ENCODE results near the gene MYRIP. TPM values are rescaled to one million over a fixed set of nuclear protein-coding genes. Genes with fewer than 3 reads are reported as not detected.

Gene MYRIP
- polyA plus RNA-seq, 4 donors, result 0.81 to 4.5 (median 2.5) TPM

- DNase-seq (no peak), FAIRE-seq (no peak)
- Histone ChIP-seq H3K27ac (ENCODE audit: low read depth in 1 of 3, low read length in 2 of 3) (no peak overlapping the region), H3K36me3 (ENCODE audit: control insufficient read depth in 3 of 3, insufficient read depth in 2 of 3, low read depth in 1 of 3, low read length in 3 of 3) (no peaks in the 10 kb centered on the region), H3K4me1 (ENCODE audit: control insufficient read depth in 3 of 3, insufficient read depth in 2 of 3, low read depth in 1 of 3, low read length in 2 of 3) (no peaks in the 10 kb centered on the region), H3K9me3 (ENCODE audit: control insufficient read depth in 2 of 2, insufficient read depth in 1 of 2, low read depth in 1 of 2, low read length in 1 of 2) (no peaks in the 10 kb centered on the region), H3K27me3 (ENCODE audit: control insufficient read depth in 3 of 3, insufficient read depth in 3 of 3, low read length in 3 of 3) (no peaks in the 10 kb centered on the region), H3K4me3 (ENCODE audit: low read depth in 1 of 3, low read length in 3 of 3) (no peak overlapping the region)
Observed at GRCh38 chr3:39848365-39848764, 39.0 kb downstream of the MYRIP start.

- FAIRE-seq, result no peak
- no peaks in the 10 kb centered on the region for H3K36me3 ChIP-seq (ENCODE audit: control insufficient read depth in 3 of 3, insufficient read depth in 2 of 3, low read depth in 1 of 3, low read length in 3 of 3)
- H3K4me1 ChIP-seq (ENCODE audit: control insufficient read depth in 3 of 3, insufficient read depth in 2 of 3, low read depth in 1 of 3, low read length in 2 of 3), result no peaks in the 10 kb centered on the region
- 52 to 74% (median 55%) methylated on average over 3 of the region's 3 CpGs for WGBS, 3 donors
- DNase-seq, result peak; percentile 12 to 35
- no peaks in the 10 kb centered on the region for H3K27me3 ChIP-seq (ENCODE audit: control insufficient read depth in 3 of 3, insufficient read depth in 3 of 3, low read length in 3 of 3)
- H3K4me3 ChIP-seq (ENCODE audit: low read depth in 1 of 3, low read length in 3 of 3), result no peak overlapping the region
- H3K9me3 ChIP-seq (ENCODE audit: control insufficient read depth in 2 of 2, insufficient read depth in 1 of 2, low read depth in 1 of 2, low read length in 1 of 2), result no peaks in the 10 kb centered on the region
- H3K27ac ChIP-seq (ENCODE audit: low read depth in 1 of 3, low read length in 2 of 3), result no peak overlapping the region
Observed at GRCh38 chr3:39849992-39850715, 40.7 kb downstream of the MYRIP start.

GRCh38 chr3:39850716-39851032 is 41.3 kb downstream of the MYRIP start:
- Histone ChIP-seq H3K9me3 (ENCODE audit: control insufficient read depth in 2 of 2, insufficient read depth in 1 of 2, low read depth in 1 of 2, low read length in 1 of 2) (peaks cover 0 to 3% of the 10 kb centered on the region in 2 donors), H3K27me3 (ENCODE audit: control insufficient read depth in 3 of 3, insufficient read depth in 3 of 3, low read length in 3 of 3) (no peaks in the 10 kb centered on the region), H3K4me1 (ENCODE audit: control insufficient read depth in 3 of 3, insufficient read depth in 2 of 3, low read depth in 1 of 3, low read length in 2 of 3) (no peaks in the 10 kb centered on the region), H3K36me3 (ENCODE audit: control insufficient read depth in 3 of 3, insufficient read depth in 2 of 3, low read depth in 1 of 3, low read length in 3 of 3) (no peaks in the 10 kb centered on the region), H3K27ac (ENCODE audit: low read depth in 1 of 3, low read length in 2 of 3) (no peak overlapping the region), H3K4me3 (ENCODE audit: low read depth in 1 of 3, low read length in 3 of 3) (no peak overlapping the region)
- WGBS, 3 donors, result 6 to 25% (median 18%) methylated on average over 2 of the region's 2 CpGs
- DNase-seq, result peak in 1 of 2 donors; percentile 17
- FAIRE-seq, result no peak

GRCh38 chr3:39855517-39855916 is 46.1 kb downstream of the MYRIP start:
- Histone ChIP-seq H3K27ac (ENCODE audit: low read depth in 1 of 3, low read length in 2 of 3) (no peak overlapping the region), H3K4me1 (ENCODE audit: control insufficient read depth in 3 of 3, insufficient read depth in 2 of 3, low read depth in 1 of 3, low read length in 2 of 3) (no peaks in the 10 kb centered on the region), H3K9me3 (ENCODE audit: control insufficient read depth in 2 of 2, insufficient read depth in 1 of 2, low read depth in 1 of 2, low read length in 1 of 2) (peaks cover 0 to 22% of the 10 kb centered on the region in 2 donors), H3K36me3 (ENCODE audit: control insufficient read depth in 3 of 3, insufficient read depth in 2 of 3, low read depth in 1 of 3, low read length in 3 of 3) (no peaks in the 10 kb centered on the region), H3K27me3 (ENCODE audit: control insufficient read depth in 3 of 3, insufficient read depth in 3 of 3, low read length in 3 of 3) (no peaks in the 10 kb centered on the region), H3K4me3 (ENCODE audit: low read depth in 1 of 3, low read length in 3 of 3) (no peak overlapping the region)
- FAIRE-seq (no peak), DNase-seq (no peak)
- 91 to 94% (median 94%) methylated on average over 3 of the region's 3 CpGs for WGBS, 3 donors

- Histone ChIP-seq H3K27me3 (ENCODE audit: control insufficient read depth in 3 of 3, insufficient read depth in 3 of 3, low read length in 3 of 3) (no peaks in the 10 kb centered on the region), H3K36me3 (ENCODE audit: control insufficient read depth in 3 of 3, insufficient read depth in 2 of 3, low read depth in 1 of 3, low read length in 3 of 3) (no peaks in the 10 kb centered on the region), H3K27ac (ENCODE audit: low read depth in 1 of 3, low read length in 2 of 3) (no peak overlapping the region), H3K4me1 (ENCODE audit: control insufficient read depth in 3 of 3, insufficient read depth in 2 of 3, low read depth in 1 of 3, low read length in 2 of 3) (no peaks in the 10 kb centered on the region), H3K9me3 (ENCODE audit: control insufficient read depth in 2 of 2, insufficient read depth in 1 of 2, low read depth in 1 of 2, low read length in 1 of 2) (peaks cover 0 to 2% of the 10 kb centered on the region in 2 donors), H3K4me3 (ENCODE audit: low read depth in 1 of 3, low read length in 3 of 3) (no peak overlapping the region)
- WGBS, 3 donors, result 77 to 87% (median 79%) methylated on average over 2 of the region's 2 CpGs
- FAIRE-seq (no peak), DNase-seq (no peak)
Observed at GRCh38 chr3:39869890-39870289, 60.5 kb downstream of the MYRIP start.

DNA sequence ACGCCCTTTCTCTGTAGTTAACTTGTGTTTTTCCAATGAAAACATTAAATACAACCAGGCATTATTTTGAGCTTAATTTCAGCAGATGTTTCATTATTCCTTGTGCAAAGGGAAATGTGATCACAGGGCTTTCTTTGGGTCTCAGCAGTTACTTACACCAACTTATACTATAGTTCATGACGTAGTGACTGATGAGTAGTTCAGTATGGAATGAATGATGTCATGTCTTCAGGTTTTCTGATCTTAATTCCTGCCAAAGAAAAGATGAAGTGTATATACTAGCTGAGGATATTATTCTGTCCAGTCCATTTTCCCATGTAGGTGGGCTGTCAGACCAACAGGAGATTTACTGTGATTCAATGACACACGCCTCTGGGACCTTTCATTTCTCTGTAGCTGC is 61.3 kb downstream of the MYRIP start:
- FAIRE-seq (no peak), DNase-seq (no peak)
- Histone ChIP-seq H3K27ac (ENCODE audit: low read depth in 1 of 3, low read length in 2 of 3) (no peak overlapping the region), H3K36me3 (ENCODE audit: control insufficient read depth in 3 of 3, insufficient read depth in 2 of 3, low read depth in 1 of 3, low read length in 3 of 3) (no peaks in the 10 kb centered on the region), H3K4me3 (ENCODE audit: low read depth in 1 of 3, low read length in 3 of 3) (no peak overlapping the region), H3K27me3 (ENCODE audit: control insufficient read depth in 3 of 3, insufficient read depth in 3 of 3, low read length in 3 of 3) (no peaks in the 10 kb centered on the region), H3K9me3 (ENCODE audit: control insufficient read depth in 2 of 2, insufficient read depth in 1 of 2, low read depth in 1 of 2, low read length in 1 of 2) (peaks cover 0 to 2% of the 10 kb centered on the region in 2 donors), H3K4me1 (ENCODE audit: control insufficient read depth in 3 of 3, insufficient read depth in 2 of 3, low read depth in 1 of 3, low read length in 2 of 3) (no peaks in the 10 kb centered on the region)
- WGBS, 3 donors, result 69 to 77% (median 72%) methylated on average over 3 of the region's 3 CpGs

DNA sequence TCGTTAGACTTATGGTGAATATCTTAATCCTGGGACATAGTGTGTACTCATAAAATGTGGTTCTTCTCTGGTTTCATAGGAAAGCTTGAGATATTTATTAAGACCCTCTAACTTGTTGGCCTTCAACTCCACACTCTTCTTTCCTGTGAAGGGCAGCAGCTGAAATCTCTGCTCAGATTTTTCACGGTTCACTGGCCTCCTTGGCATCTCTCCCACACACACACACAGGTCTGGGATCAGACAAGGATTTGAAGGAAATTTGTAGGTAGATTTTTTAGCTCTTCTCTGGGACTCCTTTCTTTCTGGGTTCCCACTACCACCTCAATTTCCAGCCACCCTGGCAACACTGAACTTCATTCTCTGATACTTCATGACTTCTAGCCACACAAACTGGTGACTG is 70.2 kb downstream of the MYRIP start:
- Histone ChIP-seq H3K4me3 (ENCODE audit: low read depth in 1 of 3, low read length in 3 of 3) (no peak overlapping the region), H3K36me3 (ENCODE audit: control insufficient read depth in 3 of 3, insufficient read depth in 2 of 3, low read depth in 1 of 3, low read length in 3 of 3) (no peaks in the 10 kb centered on the region), H3K4me1 (ENCODE audit: control insufficient read depth in 3 of 3, insufficient read depth in 2 of 3, low read depth in 1 of 3, low read length in 2 of 3) (no peaks in the 10 kb centered on the region), H3K27ac (ENCODE audit: low read depth in 1 of 3, low read length in 2 of 3) (no peak overlapping the region), H3K9me3 (ENCODE audit: control insufficient read depth in 2 of 2, insufficient read depth in 1 of 2, low read depth in 1 of 2, low read length in 1 of 2) (peaks cover 0 to 6% of the 10 kb centered on the region in 2 donors), H3K27me3 (ENCODE audit: control insufficient read depth in 3 of 3, insufficient read depth in 3 of 3, low read length in 3 of 3) (no peaks in the 10 kb centered on the region)
- 78 to 87% (median 80%) methylated on average over 2 of the region's 2 CpGs for WGBS, 3 donors
- DNase-seq, result no peak
- no peak for FAIRE-seq

DNA sequence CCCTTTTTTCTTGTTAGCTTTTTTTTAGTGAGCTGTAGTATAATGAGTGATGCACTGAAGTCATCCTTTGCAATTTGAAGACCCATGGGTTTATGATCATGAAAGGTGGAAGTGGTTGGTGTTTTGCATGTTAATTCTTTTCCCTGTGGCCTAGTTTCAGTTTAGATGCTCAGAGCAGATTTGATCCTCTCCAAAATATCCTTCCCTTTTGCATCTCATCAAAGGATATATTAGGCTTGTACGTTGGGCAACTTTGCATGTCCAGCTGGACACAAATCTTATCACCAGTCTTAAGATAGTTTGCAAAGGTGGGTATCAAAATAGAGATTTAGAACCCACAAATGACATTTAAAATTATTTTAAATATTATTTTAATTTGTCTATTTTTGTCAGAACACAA is 72.7 kb downstream of the MYRIP start:
- H3K4me3 ChIP-seq (ENCODE audit: low read depth in 1 of 3, low read length in 3 of 3), result no peak overlapping the region
- no peaks in the 10 kb centered on the region for H3K36me3 ChIP-seq (ENCODE audit: control insufficient read depth in 3 of 3, insufficient read depth in 2 of 3, low read depth in 1 of 3, low read length in 3 of 3)
- FAIRE-seq (no peak), DNase-seq (no peak)
- no peak overlapping the region for H3K27ac ChIP-seq (ENCODE audit: low read depth in 1 of 3, low read length in 2 of 3)
- WGBS, 3 donors, result 77 to 100% (median 78%) methylated on average over 1 of the region's 1 CpG
- H3K9me3 ChIP-seq (ENCODE audit: control insufficient read depth in 2 of 2, insufficient read depth in 1 of 2, low read depth in 1 of 2, low read length in 1 of 2), result peaks cover 0 to 6% of the 10 kb centered on the region in 2 donors
- no peaks in the 10 kb centered on the region for H3K4me1 ChIP-seq (ENCODE audit: control insufficient read depth in 3 of 3, insufficient read depth in 2 of 3, low read depth in 1 of 3, low read length in 2 of 3)
- H3K27me3 ChIP-seq (ENCODE audit: control insufficient read depth in 3 of 3, insufficient read depth in 3 of 3, low read length in 3 of 3), result no peaks in the 10 kb centered on the region

DNA sequence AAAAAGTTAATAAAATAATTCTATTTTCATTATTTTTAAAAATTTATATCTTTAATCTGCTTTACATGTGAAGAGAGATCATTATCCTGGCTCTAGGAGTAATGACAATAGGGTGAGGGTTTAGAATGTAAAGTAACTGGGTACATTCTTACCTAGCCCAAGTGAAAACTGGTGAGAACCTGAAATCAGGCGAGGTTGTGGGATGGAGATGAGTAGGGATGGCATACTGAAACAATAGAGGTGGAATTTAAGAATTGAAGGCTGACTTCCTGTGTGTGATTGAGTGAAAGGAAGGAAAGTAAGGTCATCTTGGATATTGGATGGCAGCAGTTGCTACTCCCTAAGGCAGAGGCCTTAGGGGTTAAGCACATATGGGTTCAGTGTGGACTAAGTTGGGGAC is 82.7 kb downstream of the MYRIP start:
- Histone ChIP-seq H3K36me3 (ENCODE audit: control insufficient read depth in 3 of 3, insufficient read depth in 2 of 3, low read depth in 1 of 3, low read length in 3 of 3) (no peaks in the 10 kb centered on the region), H3K27me3 (ENCODE audit: control insufficient read depth in 3 of 3, insufficient read depth in 3 of 3, low read length in 3 of 3) (no peaks in the 10 kb centered on the region), H3K4me3 (ENCODE audit: low read depth in 1 of 3, low read length in 3 of 3) (no peak overlapping the region), H3K27ac (ENCODE audit: low read depth in 1 of 3, low read length in 2 of 3) (no peak overlapping the region), H3K4me1 (ENCODE audit: control insufficient read depth in 3 of 3, insufficient read depth in 2 of 3, low read depth in 1 of 3, low read length in 2 of 3) (no peaks in the 10 kb centered on the region), H3K9me3 (ENCODE audit: control insufficient read depth in 2 of 2, insufficient read depth in 1 of 2, low read depth in 1 of 2, low read length in 1 of 2) (no peaks in the 10 kb centered on the region)
- WGBS, 3 donors, result 66 to 75% (median 71%) methylated on average over 1 of the region's 1 CpG
- no peak for FAIRE-seq
- no peak for DNase-seq
